Lower leg skin (tissue), 4 donors: ENCODE measurements around the gene TLR2. TPM values are rescaled to one million over a fixed set of nuclear protein-coding genes. Genes with fewer than 3 reads are reported as not detected.

Experiments used
- DNase-seq, 2 donors: peaks; one replicate each; pipeline ENCODE4 v3.0.0-alpha.2; 2019; ENCODE audit warnings: low spot score in 2 of 2
- H3K4me3 ChIP-seq: fragments of 200-600 bp; sonication (generic); 2 replicates; pipeline ENCODE4 v1.5.1; 2017; ENCODE audit warnings: mild to moderate bottlenecking, low read depth; ENCODE audit not compliant: poor library complexity, severe bottlenecking
- CTCF ChIP-seq, 3 donors: fragments of 450-650 bp; IDR thresholded peaks; one replicate each; pipeline ENCODE4 v1.5.1; 2016; ENCODE audit warnings: antibody characterized with exemption in 3 of 3, mild to moderate bottlenecking in 3 of 3, moderate library complexity in 2 of 3
- POLR2A ChIP-seq, 2 donors: fragments of 450-650 bp; IDR thresholded peaks; one replicate each; pipeline ENCODE4 v1.6.1; 2016 to 2017; ENCODE audit warnings: antibody characterized with exemption in 2 of 2, mild to moderate bottlenecking in 1 of 2, moderate library complexity in 1 of 2
- WGBS, 2 donors: methylation state at CpG; one replicate each; pipeline ENCODE4 v1.1.5; 2018; 5-methylcytosine and 5-hydroxymethylcytosine counted together
- intact Hi-C: fragments of 100-400 bp; cut with DNase I; formaldehyde crosslinking; loops from one replicate; pipeline ENCODE4 v1.15.0; 2023; ENCODE audit warnings: low total_unique reads
- total RNA-seq, 4 donors: library from RNA; depleted of rRNA; stranded (reverse); fragments of >200 nt; gene quantifications; one replicate each; pipeline ENCODE4 v1.1.0, GENCODE V29; 2016

Gene TLR2
- total RNA-seq, 4 donors from 2014 or later, result 5.0 to 11.7 (median 7.9) TPM

DNA sequence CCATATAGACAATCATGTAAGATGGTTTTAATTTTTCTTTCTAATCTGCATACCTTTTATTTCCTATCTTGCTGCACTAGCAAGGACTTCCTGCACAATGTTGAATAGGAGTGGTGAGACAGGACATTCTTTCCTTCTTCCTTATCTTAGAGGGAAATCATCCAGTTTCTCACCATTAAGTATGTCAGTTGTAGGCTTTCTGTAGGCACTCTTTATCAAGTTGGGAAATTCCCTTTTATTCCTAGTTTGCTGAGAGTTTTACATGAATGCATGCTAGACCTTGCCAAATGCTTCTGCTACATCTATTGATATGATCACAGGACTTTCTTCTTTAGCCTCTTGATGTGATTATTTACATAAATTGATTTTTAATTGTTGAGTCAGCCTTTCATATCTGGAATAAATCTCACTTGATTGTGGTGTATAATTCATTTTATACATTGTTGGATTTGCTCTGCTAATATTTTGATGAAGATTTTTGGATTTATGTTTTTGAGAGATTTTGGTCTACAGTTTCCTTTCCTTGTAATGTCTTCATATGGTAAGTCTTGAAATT, 51.9 kb downstream of the TLR2 start:
- TF ChIP-seq CTCF (IDR thresholded peaks at IDR 0.05), result no peak
- TF ChIP-seq POLR2A (IDR thresholded peaks at IDR 0.05), result no peak
- no peak overlapping the region for H3K4me3 ChIP-seq
- intact Hi-C loops, result no loop called here
- no peak for DNase-seq

GRCh38 chr4:153741541-153741940, 57.5 kb downstream of the TLR2 start:
- intact Hi-C loops, result no loop called here
- no peak overlapping the region for H3K4me3 ChIP-seq
- DNase-seq, result no peak
- TF ChIP-seq POLR2A (IDR thresholded peaks at IDR 0.05), result no peak
- TF ChIP-seq CTCF (IDR thresholded peaks at IDR 0.05), result no peak
- WGBS, 2 donors, result 74 to 77% methylated on average over 2 of the region's 2 CpGs

DNA sequence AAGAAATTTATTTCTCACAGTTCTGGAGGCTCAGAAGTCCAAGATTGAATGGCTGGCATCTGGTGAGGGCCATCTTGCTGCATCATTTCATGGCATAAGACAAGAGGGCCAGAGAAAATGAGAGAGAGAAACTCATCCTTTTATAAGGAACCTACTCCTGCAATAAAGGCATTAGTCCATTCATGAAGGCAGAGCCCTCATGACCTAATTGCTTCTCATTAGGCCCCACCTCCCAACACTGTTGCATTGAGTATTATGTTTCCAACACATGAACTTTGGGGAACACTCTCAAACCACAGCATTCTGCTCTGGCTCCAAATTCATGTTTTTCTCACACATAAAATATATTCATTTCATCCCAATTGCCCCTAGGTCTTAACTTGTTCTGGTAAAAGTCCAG, 61.6 kb downstream of the TLR2 start:
- H3K4me3 ChIP-seq, result no peak overlapping the region
- TF ChIP-seq POLR2A (IDR thresholded peaks at IDR 0.05) (no peak), CTCF (IDR thresholded peaks at IDR 0.05) (no peak)
- DNase-seq, result no peak
- intact Hi-C loops, result no loop called here

- intact Hi-C loops, result no loop called here
- no peak overlapping the region for H3K4me3 ChIP-seq
- WGBS, 2 donors, result 76 to 86% methylated on average over 4 of the region's 4 CpGs
- TF ChIP-seq CTCF (IDR thresholded peaks at IDR 0.05) (no peak), POLR2A (IDR thresholded peaks at IDR 0.05) (no peak)
- no peak for DNase-seq
These were observed 63.4 kb downstream of the TLR2 start for GRCh38 chr4:153747406-153747955.

DNA sequence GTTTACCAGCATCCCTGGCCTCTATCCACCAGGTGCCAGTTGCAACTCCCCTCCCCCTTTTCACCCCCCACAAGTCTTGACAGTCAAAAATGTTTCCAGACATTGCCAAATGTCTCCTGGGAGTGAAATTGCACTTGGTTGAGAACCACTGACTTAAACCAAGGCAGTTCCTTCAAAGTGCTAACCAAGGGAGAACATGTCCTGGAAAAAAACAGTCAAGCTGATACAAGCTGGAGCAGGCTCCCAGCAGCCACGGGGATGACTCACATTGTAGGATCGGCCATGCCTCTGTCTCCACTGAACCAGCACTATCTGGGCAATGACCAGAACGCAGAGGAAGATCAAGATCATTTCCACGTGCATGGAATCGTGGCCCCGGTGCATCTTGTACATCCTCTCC, 64.3 kb downstream of the TLR2 start:
- no peak overlapping the region for H3K4me3 ChIP-seq
- WGBS, 2 donors, result 16 to 18% methylated on average over 6 of the region's 6 CpGs
- TF ChIP-seq CTCF (IDR thresholded peaks at IDR 0.05), result no peak
- intact Hi-C loops, result no loop called here
- DNase-seq, result peak in 1 of 2 donors; percentile 78
